SK-N-SH (cell line): ENCODE results near the gene ANKRD52. TPM values are rescaled to one million over a fixed set of nuclear protein-coding genes. Genes with fewer than 3 reads are reported as not detected.
A peak's percentile ranks its signal among the peaks of the same experiment; 100 is the strongest.

Source experiments
- CTCF ChIA-PET: fragments of 300-600, 350-600 bp; formaldehyde crosslinking; extraction: SDS; loops from one replicate; lab custom pipeline; 2021; lab: Yijun Ruan, JAX
- POLR2A ChIA-PET: fragments of 350-600 bp; sonication (Branson Sonifier 250); formaldehyde crosslinking; extraction: SDS; loops from one replicate; lab custom pipeline; 2020; ENCODE audit warnings: antibody characterized with exemption, inconsistent platforms; lab: Yijun Ruan, JAX
- DNase-seq: peaks from one replicate; pipeline ENCODE4 v3.0.0; 2012
- H2AFZ ChIP-seq: fragments of 200-600 bp; sonication (generic); 2 replicates; pipeline ENCODE4 v1.8.1; 2016; ENCODE audit warnings: antibody characterized with exemption, mild to moderate bottlenecking, low read depth
- H3F3A ChIP-seq: fragments of 200-600 bp; sonication (generic); replicated peaks from 2 replicates; pipeline ENCODE3; 2016; ENCODE audit warnings: antibody characterized with exemption, mild to moderate bottlenecking; ENCODE audit not compliant: insufficient read depth
- H3K27ac ChIP-seq, 2 experiments: fragments of 200-500 bp in 1 of 2; fragments of 200-600 bp in 1 of 2; sonication (Bioruptor generic) in 1 of 2; sonication (generic), shearing (Covaris generic) in 1 of 2; 2 replicates each; pipeline versions ENCODE4 v1.5.1 to v1.6.1; 2014 to 2016; ENCODE audit warnings: low read depth in 2 of 2, inconsistent platforms in 1 of 2, low read length in 1 of 2, mild to moderate bottlenecking in 1 of 2, mixed read lengths in 1 of 2
- H3K27me3 ChIP-seq: fragments of 200-600 bp; sonication (generic), shearing (Covaris generic); 2 replicates; pipeline ENCODE4 v1.6.1; 2016; ENCODE audit warnings: mixed run types; ENCODE audit not compliant: insufficient read depth
- H3K36me3 ChIP-seq, 2 experiments: fragments of 200-500 bp in 1 of 2; fragments of 200-600 bp in 1 of 2; sonication (Bioruptor generic) in 1 of 2; sonication (generic) in 1 of 2; replicated peaks in 1 of 2; 2 replicates each; pipeline versions ENCODE3 to v1.5.1; 2014 to 2016; ENCODE audit warnings: low read length in 1 of 2, mild to moderate bottlenecking in 1 of 2; ENCODE audit not compliant: insufficient read depth in 2 of 2, control insufficient read depth in 1 of 2
- H3K4me1 ChIP-seq, 2 experiments: fragments of 200-500 bp in 1 of 2; fragments of 200-600 bp in 1 of 2; sonication (Bioruptor generic) in 1 of 2; sonication (generic), shearing (Covaris generic) in 1 of 2; 2 replicates each; pipeline versions ENCODE4 v1.5.1 to v1.6.1; 2014 to 2016; ENCODE audit warnings: low read depth in 1 of 2, low read length in 1 of 2, mixed run types in 1 of 2; ENCODE audit not compliant: insufficient read depth in 2 of 2, control insufficient read depth in 1 of 2
- H3K4me2 ChIP-seq: fragments of 200-600 bp; sonication (generic), shearing (Covaris generic); 2 replicates; pipeline ENCODE4 v1.6.1; 2017; ENCODE audit warnings: mixed run types
- H3K4me3 ChIP-seq, 2 experiments: fragments of 200-500 bp in 1 of 2; fragments of 200-600 bp in 1 of 2; sonication (Bioruptor generic) in 1 of 2; sonication (generic), shearing (Covaris generic) in 1 of 2; 2 replicates each; pipeline versions ENCODE4 v1.5.1 to v1.8.1; 2014 to 2016; ENCODE audit warnings: low read depth in 2 of 2, inconsistent platforms in 1 of 2, low read length in 1 of 2, mild to moderate bottlenecking in 1 of 2, mixed read lengths in 1 of 2, moderate library complexity in 1 of 2
- H3K79me2 ChIP-seq: fragments of 200-600 bp; sonication (generic); 2 replicates; pipeline ENCODE4 v1.8.1; 2017; ENCODE audit warnings: mild to moderate bottlenecking; ENCODE audit not compliant: insufficient read depth
- H3K9ac ChIP-seq: fragments of 200-600 bp; sonication (generic); 2 replicates; pipeline ENCODE4 v1.6.1; 2017; ENCODE audit warnings: mixed run types
- H3K9me2 ChIP-seq: fragments of 200-600 bp; sonication (generic); 2 replicates; pipeline ENCODE4 v1.6.1; 2017; ENCODE audit warnings: mixed run types
- H3K9me3 ChIP-seq: fragments of 200-600 bp; sonication (generic); 2 replicates; pipeline ENCODE4 v1.6.1; 2017; ENCODE audit warnings: mixed run types, mild to moderate bottlenecking, moderate library complexity
- H4K20me1 ChIP-seq: fragments of 200-600 bp; sonication (generic); 2 replicates; pipeline ENCODE4 v1.6.1; 2017; ENCODE audit warnings: mild to moderate bottlenecking, mixed run types; ENCODE audit not compliant: insufficient read depth
- CHD2 ChIP-seq: fragments of 150-350 bp; IDR thresholded peaks from 2 replicates; pipeline ENCODE4 v1.6.1; 2018; ENCODE audit warnings: low read length; ENCODE audit not compliant: partially characterized antibody
- ELF1 ChIP-seq: IDR thresholded peaks from 2 replicates; pipeline ENCODE4 v1.4.0; 2012
- EP300 ChIP-seq, 2 experiments: IDR thresholded peaks; 2 replicates each; pipeline versions ENCODE4 v1.4.0 to v1.6.1; 2012; ENCODE audit warnings: borderline replicate concordance in 1 of 2, low read depth in 1 of 2, low read length in 1 of 2
- EZH2phosphoT487 ChIP-seq: fragments of 200-600 bp; sonication (generic); IDR thresholded peaks from 2 replicates; pipeline ENCODE4 v1.6.1; 2017; ENCODE audit warnings: low read depth, mixed run types, mild to moderate bottlenecking, antibody characterized with exemption, moderate library complexity, borderline replicate concordance
- FOSL2 ChIP-seq: IDR thresholded peaks from 2 replicates; pipeline ENCODE4 v1.4.0; 2012; ENCODE audit warnings: low read depth, mild to moderate bottlenecking, moderate library complexity, borderline replicate concordance
- FOXM1 ChIP-seq: IDR thresholded peaks from 2 replicates; pipeline ENCODE4 v1.4.0; 2012; ENCODE audit warnings: low read depth, mild to moderate bottlenecking
- GABPA ChIP-seq: IDR thresholded peaks from 2 replicates; pipeline ENCODE4 v1.4.0; 2012; ENCODE audit warnings: low read depth, mild to moderate bottlenecking
- GATA2 ChIP-seq: sonication (generic); formaldehyde crosslinking; IDR thresholded peaks from 2 replicates; pipeline ENCODE4 v1.5.0; 2020; ENCODE audit warnings: mild to moderate bottlenecking, missing genetic modification reagents
- MEF2A ChIP-seq: IDR thresholded peaks from 2 replicates; pipeline ENCODE4 v1.4.0; 2012; ENCODE audit warnings: low read depth, borderline replicate concordance
- MXI1 ChIP-seq: IDR thresholded peaks from 2 replicates; pipeline ENCODE4 v1.6.1; 2012; ENCODE audit warnings: mild to moderate bottlenecking, low read depth, low read length, improper control_type of control experiment
- NRF1 ChIP-seq: IDR thresholded peaks from 2 replicates; pipeline ENCODE4 v1.6.1; 2012; ENCODE audit warnings: low read depth, mild to moderate bottlenecking, low read length
- POLR2AphosphoS5 ChIP-seq: IDR thresholded peaks from 2 replicates; pipeline ENCODE4 v1.6.1; 2012; ENCODE audit warnings: low read depth, low read length
- RAD21 ChIP-seq: IDR thresholded peaks from 2 replicates; pipeline ENCODE4 v1.6.1; 2012; ENCODE audit warnings: mild to moderate bottlenecking, low read length
- RCOR1 ChIP-seq: fragments of 150-350 bp; IDR thresholded peaks from 2 replicates; pipeline ENCODE4 v1.6.1; 2017; ENCODE audit warnings: antibody characterized with exemption, low read length
- RFX5 ChIP-seq: IDR thresholded peaks from 2 replicates; pipeline ENCODE4 v1.6.1; 2012; ENCODE audit warnings: mild to moderate bottlenecking, improper control_type of control experiment, low read length
- SMC3 ChIP-seq: IDR thresholded peaks from 2 replicates; pipeline ENCODE4 v1.6.1; 2012; ENCODE audit warnings: low read depth, low read length, improper control_type of control experiment
- TAF1 ChIP-seq: IDR thresholded peaks from 2 replicates; pipeline ENCODE4 v1.6.1; 2012; ENCODE audit warnings: low read depth, mild to moderate bottlenecking, low read length, moderate library complexity, borderline replicate concordance
- TCF12 ChIP-seq: IDR thresholded peaks from 2 replicates; pipeline ENCODE4 v1.4.0; 2012
- YY1 ChIP-seq: IDR thresholded peaks from 2 replicates; pipeline ENCODE4 v1.4.0; 2012; ENCODE audit warnings: low read depth, mild to moderate bottlenecking
- WGBS: methylation state at CpG from one replicate; pipeline ENCODE4 v1.1.6; 2017; ENCODE audit warnings: low lambda C conversion rate; 5-methylcytosine and 5-hydroxymethylcytosine counted together
- polyA plus RNA-seq, 3 experiments: library from polyadenylated mRNA; depleted of rRNA; stranded (reverse); fragments of >200 nt; gene quantifications; 2 replicates each; pipeline ENCODE4 v1.2.3, GENCODE V29; 2012
- TF ChIP-seq, protein P1 (sequence below): IDR thresholded peaks from 2 replicates; pipeline ENCODE4 v1.6.1; 2012; ENCODE audit warnings: mild to moderate bottlenecking, low read depth, low read length, moderate library complexity
- TF ChIP-seq, protein P2 (sequence below): IDR thresholded peaks from 2 replicates; pipeline ENCODE4 v1.4.0; 2012; ENCODE audit warnings: low read depth
- TF ChIP-seq, protein P3 (sequence below): IDR thresholded peaks from 2 replicates; pipeline ENCODE4; 2012
- TF ChIP-seq, protein P4 (sequence below): IDR thresholded peaks from 2 replicates; pipeline ENCODE4 v1.4.0; 2012; ENCODE audit warnings: low read depth, borderline replicate concordance
- TF ChIP-seq, protein P5 (sequence below): fragments of 150-350 bp; IDR thresholded peaks from 2 replicates; pipeline ENCODE4 v1.6.1; 2017; ENCODE audit warnings: antibody characterized with exemption, low read length, low read depth, borderline replicate concordance

ANKRD52 gene
- polyA plus RNA-seq, 1 of the 3 experiments (the other 2 are of a cell fraction) = 23.4 TPM

DNA sequence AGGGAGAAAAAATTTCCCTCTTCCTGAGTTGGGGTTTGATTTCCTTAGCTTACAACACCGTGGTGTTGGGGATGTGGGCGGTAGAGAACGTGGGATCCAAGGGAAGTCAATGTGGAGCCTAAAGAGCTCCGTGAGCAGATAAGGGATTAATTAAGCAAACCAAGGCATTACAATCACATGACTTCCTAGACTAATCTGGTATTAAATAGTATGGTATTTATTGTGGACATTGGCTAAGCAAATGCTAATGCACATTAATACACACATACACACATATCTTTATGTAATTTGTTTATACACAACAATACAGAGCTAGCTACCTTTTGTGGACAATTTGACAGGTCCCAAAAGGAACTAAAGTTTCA lies 35.7 kb downstream of the ANKRD52 start (continued):
- TF ChIP-seq, protein P1, sequence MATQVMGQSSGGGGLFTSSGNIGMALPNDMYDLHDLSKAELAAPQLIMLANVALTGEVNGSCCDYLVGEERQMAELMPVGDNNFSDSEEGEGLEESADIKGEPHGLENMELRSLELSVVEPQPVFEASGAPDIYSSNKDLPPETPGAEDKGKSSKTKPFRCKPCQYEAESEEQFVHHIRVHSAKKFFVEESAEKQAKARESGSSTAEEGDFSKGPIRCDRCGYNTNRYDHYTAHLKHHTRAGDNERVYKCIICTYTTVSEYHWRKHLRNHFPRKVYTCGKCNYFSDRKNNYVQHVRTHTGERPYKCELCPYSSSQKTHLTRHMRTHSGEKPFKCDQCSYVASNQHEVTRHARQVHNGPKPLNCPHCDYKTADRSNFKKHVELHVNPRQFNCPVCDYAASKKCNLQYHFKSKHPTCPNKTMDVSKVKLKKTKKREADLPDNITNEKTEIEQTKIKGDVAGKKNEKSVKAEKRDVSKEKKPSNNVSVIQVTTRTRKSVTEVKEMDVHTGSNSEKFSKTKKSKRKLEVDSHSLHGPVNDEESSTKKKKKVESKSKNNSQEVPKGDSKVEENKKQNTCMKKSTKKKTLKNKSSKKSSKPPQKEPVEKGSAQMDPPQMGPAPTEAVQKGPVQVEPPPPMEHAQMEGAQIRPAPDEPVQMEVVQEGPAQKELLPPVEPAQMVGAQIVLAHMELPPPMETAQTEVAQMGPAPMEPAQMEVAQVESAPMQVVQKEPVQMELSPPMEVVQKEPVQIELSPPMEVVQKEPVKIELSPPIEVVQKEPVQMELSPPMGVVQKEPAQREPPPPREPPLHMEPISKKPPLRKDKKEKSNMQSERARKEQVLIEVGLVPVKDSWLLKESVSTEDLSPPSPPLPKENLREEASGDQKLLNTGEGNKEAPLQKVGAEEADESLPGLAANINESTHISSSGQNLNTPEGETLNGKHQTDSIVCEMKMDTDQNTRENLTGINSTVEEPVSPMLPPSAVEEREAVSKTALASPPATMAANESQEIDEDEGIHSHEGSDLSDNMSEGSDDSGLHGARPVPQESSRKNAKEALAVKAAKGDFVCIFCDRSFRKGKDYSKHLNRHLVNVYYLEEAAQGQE = no peak
- TF ChIP-seq, all 33 proteins: peak for 0

DNA sequence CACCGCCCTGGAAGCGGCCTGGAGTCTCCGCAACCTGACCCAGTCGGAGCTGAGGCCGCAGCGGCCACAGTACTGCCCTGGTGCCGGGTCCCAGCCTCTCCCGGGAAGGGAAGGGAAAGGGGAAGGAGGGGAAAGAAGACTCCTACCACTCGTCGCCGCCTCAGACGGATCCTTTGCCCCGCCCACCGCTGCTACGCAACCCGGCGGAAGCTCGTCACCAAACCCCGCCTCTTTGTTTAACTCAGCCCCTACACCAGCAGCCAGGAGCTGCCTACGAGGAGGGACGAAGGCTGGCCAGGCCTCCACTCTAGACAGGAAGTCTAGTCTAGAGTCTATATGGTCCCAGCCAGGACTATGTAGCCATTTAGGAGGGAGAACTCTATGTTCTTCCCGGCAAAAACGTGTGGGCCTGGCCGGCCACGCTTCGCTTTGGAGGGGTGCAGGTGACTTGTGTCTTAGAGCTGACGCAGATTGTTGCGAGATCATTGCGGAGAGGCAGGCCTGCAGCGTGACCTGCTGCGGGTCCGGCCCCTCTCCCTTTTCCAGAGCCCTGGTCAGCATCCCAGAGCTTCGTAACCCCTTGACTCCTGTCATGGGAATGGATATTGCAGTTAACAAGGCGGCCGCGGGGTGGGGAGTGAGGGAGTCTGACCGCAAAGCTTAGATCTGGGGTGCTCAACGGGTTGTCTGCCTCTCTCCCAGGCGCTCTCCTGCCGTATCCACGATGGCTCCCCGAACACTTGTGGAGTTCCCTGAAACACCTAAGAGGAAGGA lies 36.2 kb downstream of the ANKRD52 start, which contains the start of gene RNF41:
TSS of gene RNF41 (minus strand) at position 166 of the 774 bp plus-strand sequence. CDS start 7,875 bp downstream, outside the sequence.
- DNase-seq = peak; percentile 96
- H3F3A ChIP-seq = peaks cover 24% of the 10 kb centered on the region
- POLR2A ChIA-PET = interaction anchor here (0.5 to 3.0 kb wide), 18 partner anchors 10 to 1530 kb away, joined by 3 to 23 read pairs (median 6); partner anchors contain the start of genes ANKRD52, CDK4, CNPY2 and COQ10A
- no peaks in the 10 kb centered on the region for H3K27me3 ChIP-seq
- peaks cover 41% of the 10 kb centered on the region for H3K79me2 ChIP-seq
- H3K4me2 ChIP-seq = peak within 1 kb of the TSS; percentile 80
- peaks cover 13 to 22% of the 10 kb centered on the region in 2 experiments; a peak in 2 of 4 replicates for H3K4me1 ChIP-seq
- CTCF ChIA-PET = interaction anchor here (0.6 to 4.1 kb wide), 29 partner anchors 9 to 887 kb away, joined by 3 to 47 read pairs (median 5); partner anchors contain the start of genes ANKRD52, COQ10A, ESYT1 and MYL6B
- WGBS = 11% methylated on average over 34 of the region's 42 CpGs
- peak within 1 kb of the TSS; percentile 93 to 98 for H3K27ac ChIP-seq
- no peaks in the 10 kb centered on the region for H3K9me2 ChIP-seq
- H3K9me3 ChIP-seq = no peaks in the 10 kb centered on the region
- H3K9ac ChIP-seq = peak within 1 kb of the TSS; percentile 96
- no peaks in the 10 kb centered on the region for H3K36me3 ChIP-seq
- H2AFZ ChIP-seq = peak within 1 kb of the TSS; percentile 61; the same call in 1 of the 2 replicates
- H3K4me3 ChIP-seq = peak within 1 kb of the TSS; percentile 71 to 85
- no peaks in the 10 kb centered on the region for H4K20me1 ChIP-seq
- TF ChIP-seq RAD21 (no peak), TAF1 (peak; percentile 87), EZH2phosphoT487 (no peak), RFX5 (peak; percentile 63; the same call in 1 of the 2 replicates), FOSL2 (no peak), GABPA (peak; percentile 79), TCF12 (no peak), ELF1 (peak; percentile 66), CHD2 (peak; percentile 63), POLR2AphosphoS5 (peak; percentile 96), MEF2A (no peak), EP300 (IDR thresholded peaks at IDR 0.05; ENCODE audit: borderline replicate concordance in 1 of 2, low read depth in 1 of 2, low read length in 1 of 2) (no peak), MXI1 (peak; percentile 91), GATA2 (no peak), FOXM1 (no peak), NRF1 (peak; percentile 31; the same call in 1 of the 2 replicates), RCOR1 (no peak), YY1 (0 out of 2 replicates have a peak, but pooled peaks have one; percentile 22), SMC3 (no peak)
- TF ChIP-seq, protein P2, sequence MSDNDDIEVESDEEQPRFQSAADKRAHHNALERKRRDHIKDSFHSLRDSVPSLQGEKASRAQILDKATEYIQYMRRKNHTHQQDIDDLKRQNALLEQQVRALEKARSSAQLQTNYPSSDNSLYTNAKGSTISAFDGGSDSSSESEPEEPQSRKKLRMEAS = peak; percentile 89
- TF ChIP-seq, protein P3, sequence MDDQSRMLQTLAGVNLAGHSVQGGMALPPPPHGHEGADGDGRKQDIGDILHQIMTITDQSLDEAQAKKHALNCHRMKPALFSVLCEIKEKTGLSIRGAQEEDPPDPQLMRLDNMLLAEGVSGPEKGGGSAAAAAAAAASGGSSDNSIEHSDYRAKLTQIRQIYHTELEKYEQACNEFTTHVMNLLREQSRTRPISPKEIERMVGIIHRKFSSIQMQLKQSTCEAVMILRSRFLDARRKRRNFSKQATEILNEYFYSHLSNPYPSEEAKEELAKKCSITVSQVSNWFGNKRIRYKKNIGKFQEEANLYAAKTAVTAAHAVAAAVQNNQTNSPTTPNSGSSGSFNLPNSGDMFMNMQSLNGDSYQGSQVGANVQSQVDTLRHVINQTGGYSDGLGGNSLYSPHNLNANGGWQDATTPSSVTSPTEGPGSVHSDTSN = no peak
- TF ChIP-seq, protein P4, sequence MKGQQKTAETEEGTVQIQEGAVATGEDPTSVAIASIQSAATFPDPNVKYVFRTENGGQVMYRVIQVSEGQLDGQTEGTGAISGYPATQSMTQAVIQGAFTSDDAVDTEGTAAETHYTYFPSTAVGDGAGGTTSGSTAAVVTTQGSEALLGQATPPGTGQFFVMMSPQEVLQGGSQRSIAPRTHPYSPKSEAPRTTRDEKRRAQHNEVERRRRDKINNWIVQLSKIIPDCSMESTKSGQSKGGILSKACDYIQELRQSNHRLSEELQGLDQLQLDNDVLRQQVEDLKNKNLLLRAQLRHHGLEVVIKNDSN = no peak
- TF ChIP-seq, protein P5, sequence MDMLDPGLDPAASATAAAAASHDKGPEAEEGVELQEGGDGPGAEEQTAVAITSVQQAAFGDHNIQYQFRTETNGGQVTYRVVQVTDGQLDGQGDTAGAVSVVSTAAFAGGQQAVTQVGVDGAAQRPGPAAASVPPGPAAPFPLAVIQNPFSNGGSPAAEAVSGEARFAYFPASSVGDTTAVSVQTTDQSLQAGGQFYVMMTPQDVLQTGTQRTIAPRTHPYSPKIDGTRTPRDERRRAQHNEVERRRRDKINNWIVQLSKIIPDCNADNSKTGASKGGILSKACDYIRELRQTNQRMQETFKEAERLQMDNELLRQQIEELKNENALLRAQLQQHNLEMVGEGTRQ = no peak
